ENCODE results near the gene SREBF2.

Gene SREBF2

GRCh38 chr22:41832553-41833368 lies at the start of gene SREBF2:
SREBF2 (plus strand) TSS chr22:41833105; CDS start chr22:41833271, 166 bp downstream.
- DNase-seq (ENCODE audit: extremely low spot score, insufficient read length, low read depth) (peak; percentile 93), FAIRE-seq (peak; percentile 99)

- no peak for FAIRE-seq
Measured at GRCh38 chr22:41787331-41787730, 45.6 kb upstream of the SREBF2 start.

GRCh38 chr22:41793871-41794270 lies 39.0 kb upstream of the SREBF2 start:
- FAIRE-seq (no peak), DNase-seq (ENCODE audit: extremely low spot score, insufficient read length, low read depth) (no peak)

More at GRCh38 chr22:41787331-41787730, 45.6 kb upstream of the SREBF2 start:
- no peak for DNase-seq (ENCODE audit: extremely low spot score, insufficient read length, low read depth)

GRCh38 chr22:41798736-41799135 lies 34.2 kb upstream of the SREBF2 start:
- no peak for DNase-seq (ENCODE audit: extremely low spot score, insufficient read length, low read depth)
- FAIRE-seq: no peak

DNA sequence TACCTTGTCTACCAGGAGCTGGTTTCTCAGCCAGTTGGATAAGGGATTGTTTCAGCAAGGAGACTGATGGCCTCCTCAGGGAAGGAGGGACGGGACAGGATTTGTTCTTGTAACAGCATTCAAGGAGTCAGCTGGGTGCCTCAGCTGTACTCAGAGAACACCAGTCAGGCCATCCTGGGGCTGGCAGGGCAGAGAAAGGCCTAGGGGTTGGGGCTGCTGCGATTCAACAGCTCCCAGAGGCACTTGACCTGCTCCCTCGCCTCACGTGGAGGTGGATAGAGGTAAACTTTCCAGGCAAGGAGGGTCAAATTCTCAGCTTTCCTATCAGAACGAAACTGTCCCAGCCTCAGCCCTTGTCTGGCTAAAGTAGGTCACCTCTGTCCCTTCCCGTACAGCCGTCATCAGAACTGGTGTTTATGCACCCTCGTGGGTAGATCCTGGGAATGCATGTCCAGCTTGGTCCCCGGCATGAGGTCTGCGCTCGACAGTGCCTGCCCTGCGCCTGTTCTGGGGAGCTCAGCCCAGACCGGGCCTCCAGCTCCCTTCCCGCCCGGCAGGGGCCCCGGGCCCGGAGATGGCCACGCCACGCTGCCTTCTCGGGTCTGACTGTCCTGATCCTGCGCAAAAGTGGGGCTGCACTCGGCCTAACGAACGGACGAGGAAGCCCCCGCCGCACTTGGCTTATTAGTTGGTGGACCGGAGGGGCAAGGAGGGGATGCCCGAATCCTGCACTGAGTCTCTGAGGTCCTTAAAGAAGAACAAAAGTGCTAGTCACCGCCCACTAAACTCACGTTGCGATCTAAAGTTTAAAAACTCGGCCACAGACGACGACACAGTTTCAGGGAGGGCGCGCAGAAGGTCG lies 33.2 kb upstream of the SREBF2 start:
- FAIRE-seq (peak; percentile 59), DNase-seq (ENCODE audit: extremely low spot score, insufficient read length, low read depth) (no peak)

DNA sequence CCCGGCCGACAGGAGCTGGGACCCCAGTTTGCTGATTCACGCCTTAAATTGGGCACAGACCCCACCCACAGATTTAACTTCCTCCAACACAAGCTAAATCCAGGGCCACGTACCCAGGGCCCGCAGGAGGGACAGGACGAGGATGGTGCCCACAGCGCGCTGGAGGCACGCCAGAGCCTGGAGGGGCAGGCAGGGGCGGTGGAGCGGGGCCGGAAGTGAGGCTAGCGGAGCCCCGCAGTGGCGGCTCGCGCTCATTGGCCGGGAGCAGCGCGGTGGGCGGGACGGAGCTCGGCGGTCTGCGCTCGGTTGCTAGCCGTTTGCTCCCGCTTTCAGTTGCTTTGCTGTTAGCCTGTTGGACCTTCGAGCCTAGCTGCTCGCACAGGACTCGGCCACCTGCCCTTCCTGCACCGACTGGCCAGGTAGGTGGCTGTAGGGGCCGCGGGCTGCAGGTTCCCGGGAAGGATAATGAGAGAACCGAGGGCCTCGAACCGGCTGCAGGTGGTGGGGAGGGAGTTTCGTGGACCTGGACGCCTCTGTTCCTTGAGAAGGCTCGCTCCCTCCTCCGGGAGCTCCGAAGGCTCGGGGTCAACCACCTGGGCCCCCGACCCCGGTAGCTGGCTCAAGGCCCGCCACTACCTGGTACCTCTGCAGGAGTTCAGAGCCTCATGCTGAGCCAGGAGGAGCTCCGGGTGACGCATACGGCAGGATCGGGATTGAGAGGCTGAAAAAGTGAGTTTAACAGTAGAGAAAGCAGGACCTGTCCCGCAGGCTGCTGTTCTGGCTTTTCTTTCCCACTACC lies 32.4 kb upstream of the SREBF2 start, which contains the start of gene CCDC134:
Gene CCDC134, plus strand, starts transcription at position 332 of the 799 bp plus-strand sequence. CDS start 8,212 bp downstream, outside the sequence.
- DNase-seq (ENCODE audit: extremely low spot score, insufficient read length, low read depth) (peak; percentile 95), FAIRE-seq (peak; percentile 99)

DNA sequence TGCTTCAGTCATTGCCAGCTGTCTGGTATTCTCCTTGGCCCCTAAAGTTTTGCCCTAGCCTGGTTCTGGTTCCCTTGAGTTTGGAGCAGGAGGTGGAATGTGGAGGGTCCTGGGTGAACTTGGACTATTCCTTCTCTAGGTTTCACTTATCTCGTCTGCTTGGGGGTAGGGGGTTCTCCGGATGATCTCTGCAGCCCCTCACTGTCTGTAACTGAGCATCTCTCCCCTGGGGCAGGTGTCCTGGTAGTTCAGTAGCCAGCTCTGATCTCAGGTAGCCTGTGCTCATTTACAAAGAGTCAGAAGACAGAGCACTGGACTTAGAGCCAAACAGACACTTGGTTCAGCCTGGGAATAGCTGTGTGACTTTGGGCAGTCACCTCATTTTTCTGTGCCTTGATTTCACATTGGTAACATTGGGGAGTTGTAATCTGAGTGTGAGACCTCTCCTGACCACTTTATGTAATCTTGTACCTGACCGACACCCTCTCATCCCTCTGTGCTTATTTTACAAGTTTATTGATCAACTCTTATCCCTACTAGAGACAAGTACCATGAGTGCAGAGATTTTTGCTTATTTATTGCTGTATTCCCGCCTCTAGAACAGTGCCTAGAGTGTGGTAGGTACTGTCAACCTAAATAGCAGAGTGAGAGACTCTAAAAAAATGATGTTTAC lies 31.6 kb upstream of the SREBF2 start:
- no peak for DNase-seq (ENCODE audit: extremely low spot score, insufficient read length, low read depth)
- peak; percentile 56 for FAIRE-seq

DNA sequence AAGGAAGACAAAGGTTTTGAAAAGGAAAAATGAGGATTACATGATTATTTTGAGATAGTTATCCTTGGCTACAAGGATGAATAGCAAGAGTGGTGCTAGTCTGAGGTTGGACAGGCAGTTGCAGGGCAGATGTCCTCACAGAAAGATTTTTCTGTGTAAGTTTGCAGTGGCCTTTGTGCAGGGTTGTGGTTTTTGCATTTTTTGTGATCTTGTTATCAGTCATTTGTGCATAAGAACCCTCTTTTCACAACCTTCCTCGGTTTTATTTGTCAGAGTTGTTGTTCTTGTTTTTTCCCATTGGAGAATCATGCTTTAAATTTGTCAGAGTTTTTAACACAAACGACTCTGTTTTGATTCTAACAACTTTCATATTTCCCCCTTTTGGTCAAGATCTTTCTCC lies 31.0 kb upstream of the SREBF2 start:
- DNase-seq (ENCODE audit: extremely low spot score, insufficient read length, low read depth) (no peak), FAIRE-seq (no peak)

- FAIRE-seq (no peak), DNase-seq (ENCODE audit: extremely low spot score, insufficient read length, low read depth) (no peak)
Measured at GRCh38 chr22:41805639-41806038, 27.3 kb upstream of the SREBF2 start.

DNA sequence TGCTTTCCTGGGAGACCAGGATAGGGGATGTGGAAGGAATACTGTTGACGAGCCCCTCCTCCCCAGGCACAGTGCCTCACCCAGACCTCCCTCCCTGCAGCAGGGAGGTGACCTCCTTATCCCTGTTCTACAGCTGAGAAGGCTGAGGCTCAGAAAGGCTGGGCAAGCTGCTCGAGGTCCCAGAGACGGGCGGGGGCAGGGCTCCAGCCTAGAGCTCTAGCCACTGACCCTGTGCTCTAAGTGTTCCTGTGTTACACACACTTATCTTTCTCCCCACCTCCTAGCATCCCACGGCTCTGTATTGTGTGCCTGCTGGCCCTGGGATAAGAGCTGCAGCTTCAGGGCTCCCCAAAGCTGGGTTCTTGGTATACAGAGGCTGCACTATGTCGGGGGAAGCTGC lies 24.5 kb upstream of the SREBF2 start:
- DNase-seq (ENCODE audit: extremely low spot score, insufficient read length, low read depth): no peak
- FAIRE-seq: no peak

GRCh38 chr22:41810022-41810421 lies 22.9 kb upstream of the SREBF2 start:
- no peak for DNase-seq (ENCODE audit: extremely low spot score, insufficient read length, low read depth)
- FAIRE-seq: no peak

- FAIRE-seq: no peak
- no peak for DNase-seq (ENCODE audit: extremely low spot score, insufficient read length, low read depth)
Measured at GRCh38 chr22:41812805-41813545, 19.9 kb upstream of the SREBF2 start.

GRCh38 chr22:41813726-41814410 lies 19.0 kb upstream of the SREBF2 start:
- DNase-seq (ENCODE audit: extremely low spot score, insufficient read length, low read depth) (no peak), FAIRE-seq (no peak)

DNA sequence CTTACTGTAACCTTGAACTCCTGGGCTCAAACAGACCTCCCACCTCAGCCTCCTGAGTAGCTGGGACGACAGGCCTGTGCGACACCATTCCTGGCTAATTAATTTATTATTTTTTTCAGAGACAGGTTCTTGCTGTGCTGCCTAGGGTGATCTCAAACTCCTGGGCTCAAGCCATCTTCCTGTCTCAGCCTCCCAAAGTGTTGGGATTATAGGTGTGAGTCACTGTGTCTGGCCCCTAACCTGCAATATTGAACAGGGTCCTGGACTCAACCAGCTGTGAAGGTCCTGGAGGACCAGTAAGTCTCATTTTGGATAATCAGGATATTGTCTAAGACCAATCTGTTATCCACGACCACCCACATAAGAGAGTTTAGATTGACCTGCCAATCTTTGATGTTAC lies 17.2 kb upstream of the SREBF2 start:
- no peak for DNase-seq (ENCODE audit: extremely low spot score, insufficient read length, low read depth)
- FAIRE-seq: no peak

DNA sequence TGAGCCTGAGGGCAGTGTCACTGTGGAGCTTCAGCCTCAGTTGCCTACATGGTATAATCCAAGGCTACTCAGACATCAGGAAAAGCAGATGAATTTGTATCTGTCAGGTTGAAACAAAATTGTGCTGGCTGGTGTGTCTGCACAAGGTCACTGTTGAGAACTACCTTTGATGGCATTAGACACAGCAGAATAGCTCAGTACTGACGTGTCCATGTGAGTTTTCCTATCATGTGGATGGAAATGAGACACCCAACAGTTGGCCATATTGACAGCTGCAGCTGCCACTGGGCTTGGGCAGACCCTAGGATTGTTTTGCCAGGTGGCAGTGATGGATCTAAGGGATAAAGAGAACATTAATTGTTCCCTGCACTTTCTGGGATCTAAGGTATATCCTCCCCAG lies 16.7 kb upstream of the SREBF2 start:
- FAIRE-seq: no peak

DNA sequence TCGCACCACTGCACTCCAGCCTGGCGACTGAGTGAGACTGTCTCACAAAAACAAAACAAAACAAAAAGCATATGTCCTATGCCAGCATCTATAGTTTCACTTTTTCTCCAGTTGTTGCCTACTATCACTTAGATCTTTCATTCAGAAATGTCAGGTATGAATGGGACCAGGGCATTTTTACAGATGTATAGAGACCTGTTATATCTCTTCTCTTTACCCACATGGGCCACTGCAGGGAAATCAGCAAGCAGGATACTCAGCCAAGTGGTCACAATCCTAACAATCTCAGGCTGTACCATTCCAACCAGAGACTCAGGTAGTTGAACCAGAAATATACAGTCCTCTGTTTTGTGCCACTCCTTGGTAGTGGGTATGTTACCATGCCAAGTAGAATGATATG lies 16.0 kb upstream of the SREBF2 start:
- DNase-seq (ENCODE audit: extremely low spot score, insufficient read length, low read depth) (no peak), FAIRE-seq (no peak)

More for the DNA sequence above, 16.7 kb upstream of the SREBF2 start:
- no peak for DNase-seq (ENCODE audit: extremely low spot score, insufficient read length, low read depth)

- DNase-seq (ENCODE audit: extremely low spot score, insufficient read length, low read depth) (no peak), FAIRE-seq (no peak)
Measured at GRCh38 chr22:41818011-41818410, 14.9 kb upstream of the SREBF2 start.

DNA sequence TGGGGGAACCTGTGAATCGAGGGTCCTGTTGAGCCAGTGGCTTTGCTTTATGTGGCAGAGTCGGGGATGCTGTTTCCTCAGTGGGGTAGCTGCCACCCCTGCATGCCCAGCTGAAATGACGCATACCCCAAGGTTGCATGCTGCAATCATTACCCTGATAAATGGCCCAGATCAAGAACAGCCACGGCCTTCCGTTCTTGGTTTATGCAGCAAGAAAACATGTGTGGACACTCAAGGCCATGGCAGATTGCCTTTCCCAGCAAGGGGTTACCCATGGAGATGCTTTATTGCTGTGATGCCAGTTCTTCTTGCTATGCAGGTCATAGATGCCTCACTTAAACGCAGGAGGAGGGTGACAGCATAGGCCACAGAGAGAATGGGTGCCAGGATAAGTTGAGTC lies 14.3 kb upstream of the SREBF2 start:
- FAIRE-seq: no peak

More for the DNA sequence above, 14.3 kb upstream of the SREBF2 start:
- no peak for DNase-seq (ENCODE audit: extremely low spot score, insufficient read length, low read depth)
